Muscle layer of colon (tissue), 2 donors: ENCODE results near the gene HSP90B1.

ENCODE experiments used
- H3K27ac ChIP-seq: one replicate; pipeline ENCODE4 v1.7.0; 2013; ENCODE audit warnings: low read depth, mild to moderate bottlenecking, low read length, moderate library complexity
- H3K27me3 ChIP-seq, 2 donors: one replicate each; pipeline ENCODE4 v1.7.0; 2013; ENCODE audit warnings: low read length in 2 of 2, mild to moderate bottlenecking in 2 of 2; ENCODE audit not compliant: insufficient read depth in 2 of 2, control insufficient read depth in 1 of 2
- H3K36me3 ChIP-seq: one replicate; pipeline ENCODE4 v1.7.0; 2013; ENCODE audit warnings: mild to moderate bottlenecking, low read length; ENCODE audit not compliant: insufficient read depth
- H3K4me1 ChIP-seq: one replicate; pipeline ENCODE4 v1.7.0; 2013; ENCODE audit warnings: mild to moderate bottlenecking, low read length; ENCODE audit not compliant: insufficient read depth
- H3K4me3 ChIP-seq, 2 donors: one replicate each; pipeline ENCODE4 v1.7.0; 2013; ENCODE audit warnings: low read length in 2 of 2, low read depth in 1 of 2, mild to moderate bottlenecking in 1 of 2, moderate library complexity in 1 of 2
- H3K9ac ChIP-seq: one replicate; pipeline ENCODE4 v1.7.0; 2013; ENCODE audit warnings: low read length
- H3K9me3 ChIP-seq: one replicate; pipeline ENCODE4 v1.7.0; 2013; ENCODE audit warnings: mild to moderate bottlenecking, low read length
- donor health status: abdominal sarcoma.
- donor health status: Adenocarcinoma of cecum.

Gene HSP90B1

GRCh38 chr12:103958621-103959020 is 28.4 kb downstream of the HSP90B1 start:
- Histone ChIP-seq H3K9ac (no peak overlapping the region), H3K4me1 (peaks cover 22% of the 10 kb centered on the region), H3K4me3 (no peak overlapping the region), H3K27me3 (no peaks in the 10 kb centered on the region), H3K9me3 (no peaks in the 10 kb centered on the region), H3K27ac (no peak overlapping the region), H3K36me3 (peaks cover 3% of the 10 kb centered on the region)

GRCh38 chr12:103960616-103961227 is 30.5 kb downstream of the HSP90B1 start:
- Histone ChIP-seq H3K27ac (no peak overlapping the region), H3K9ac (no peak overlapping the region), H3K36me3 (no peaks in the 10 kb centered on the region), H3K27me3 (no peaks in the 10 kb centered on the region), H3K9me3 (no peaks in the 10 kb centered on the region), H3K4me3 (no peak overlapping the region), H3K4me1 (peaks cover 30% of the 10 kb centered on the region)

GRCh38 chr12:103962493-103962892 is 32.3 kb downstream of the HSP90B1 start:
- Histone ChIP-seq H3K4me1 (peaks cover 28% of the 10 kb centered on the region), H3K36me3 (no peaks in the 10 kb centered on the region), H3K4me3 (no peak overlapping the region), H3K9me3 (no peaks in the 10 kb centered on the region), H3K27ac (no peak overlapping the region), H3K9ac (no peak overlapping the region), H3K27me3 (no peaks in the 10 kb centered on the region)

- Histone ChIP-seq H3K9me3 (no peaks in the 10 kb centered on the region), H3K9ac (peak overlapping the region; percentile 78), H3K4me3 (peak overlapping the region; percentile 69 to 90), H3K27me3 (no peaks in the 10 kb centered on the region), H3K36me3 (no peaks in the 10 kb centered on the region), H3K27ac (peak overlapping the region; percentile 95), H3K4me1 (peaks cover 41% of the 10 kb centered on the region)
Observed at GRCh38 chr12:103964805-103965204, 34.6 kb downstream of the HSP90B1 start.

- H3K4me3 ChIP-seq, result peak overlapping the region; percentile 69 to 90
- peak overlapping the region; percentile 95 for H3K27ac ChIP-seq
- H3K9ac ChIP-seq, result peak overlapping the region; percentile 78
- H3K4me1 ChIP-seq, result peaks cover 41% of the 10 kb centered on the region
- H3K27me3 ChIP-seq, result no peaks in the 10 kb centered on the region
- H3K9me3 ChIP-seq, result no peaks in the 10 kb centered on the region
- no peaks in the 10 kb centered on the region for H3K36me3 ChIP-seq
Observed at GRCh38 chr12:103965255-103965589, 35.0 kb downstream of the HSP90B1 start.

GRCh38 chr12:103965590-103966504 is 35.6 kb downstream of the HSP90B1 start, which contains the start of gene TDG:
Gene TDG (plus strand): TSS chr12:103965872. CDS start chr12:103966038, 166 bp downstream.
- no peaks in the 10 kb centered on the region for H3K9me3 ChIP-seq
- peak within 1 kb of the TSS; percentile 69 to 90 for H3K4me3 ChIP-seq
- no peaks in the 10 kb centered on the region for H3K36me3 ChIP-seq
- peaks cover 41% of the 10 kb centered on the region for H3K4me1 ChIP-seq
- H3K27ac ChIP-seq, result peak within 1 kb of the TSS; percentile 95
- no peaks in the 10 kb centered on the region for H3K27me3 ChIP-seq
- peak within 1 kb of the TSS; percentile 78 for H3K9ac ChIP-seq

- Histone ChIP-seq H3K4me1 (peaks cover 41% of the 10 kb centered on the region), H3K4me3 (peak overlapping the region; percentile 69 to 90), H3K27ac (peak overlapping the region; percentile 88), H3K9me3 (no peaks in the 10 kb centered on the region), H3K9ac (peak overlapping the region; percentile 78), H3K27me3 (no peaks in the 10 kb centered on the region), H3K36me3 (no peaks in the 10 kb centered on the region)
Observed at GRCh38 chr12:103966736-103967135, 36.5 kb downstream of the HSP90B1 start.

GRCh38 chr12:103969391-103969790 is 39.2 kb downstream of the HSP90B1 start:
- no peaks in the 10 kb centered on the region for H3K27me3 ChIP-seq
- H3K27ac ChIP-seq, result no peak overlapping the region
- no peak overlapping the region for H3K9ac ChIP-seq
- H3K36me3 ChIP-seq, result no peaks in the 10 kb centered on the region
- H3K4me1 ChIP-seq, result peaks cover 27% of the 10 kb centered on the region
- H3K9me3 ChIP-seq, result no peaks in the 10 kb centered on the region
- no peak overlapping the region for H3K4me3 ChIP-seq

- Histone ChIP-seq H3K9ac (no peak overlapping the region), H3K4me3 (no peak overlapping the region), H3K4me1 (peaks cover 7% of the 10 kb centered on the region), H3K36me3 (peaks cover 19% of the 10 kb centered on the region), H3K27me3 (no peaks in the 10 kb centered on the region), H3K9me3 (no peaks in the 10 kb centered on the region), H3K27ac (no peak overlapping the region)
Observed at GRCh38 chr12:103973909-103974308, 43.7 kb downstream of the HSP90B1 start.

GRCh38 chr12:103975368-103975767 is 45.2 kb downstream of the HSP90B1 start:
- Histone ChIP-seq H3K9ac (no peak overlapping the region), H3K4me3 (no peak overlapping the region), H3K27ac (no peak overlapping the region), H3K4me1 (no peaks in the 10 kb centered on the region), H3K9me3 (no peaks in the 10 kb centered on the region), H3K27me3 (no peaks in the 10 kb centered on the region), H3K36me3 (peaks cover 22% of the 10 kb centered on the region)

GRCh38 chr12:103978384-103978982 is 48.3 kb downstream of the HSP90B1 start:
- H3K4me1 ChIP-seq, result no peaks in the 10 kb centered on the region
- no peaks in the 10 kb centered on the region for H3K9me3 ChIP-seq
- no peaks in the 10 kb centered on the region for H3K27me3 ChIP-seq
- no peak overlapping the region for H3K9ac ChIP-seq
- peaks cover 46% of the 10 kb centered on the region for H3K36me3 ChIP-seq
- H3K27ac ChIP-seq, result no peak overlapping the region
- no peak overlapping the region for H3K4me3 ChIP-seq
